Upper lobe of left lung (tissue), 4 donors: ENCODE results near the gene RAI1.

ENCODE experiments used
- CTCF ChIP-seq, 6 experiments: fragments of 450-650 bp in 4 of 6; fragments of 200-600 bp in 2 of 6; sonication (generic) in 2 of 6; IDR thresholded peaks; one replicate each; pipeline ENCODE4 v1.5.1; 2016 to 2019; ENCODE audit warnings: antibody characterized with exemption in 6 of 6
- EP300 ChIP-seq, 4 donors: sonication (generic); formaldehyde crosslinking; IDR thresholded peaks; one replicate each; pipeline ENCODE4 v1.5.1; 2017; ENCODE audit warnings: antibody characterized with exemption in 4 of 4, control low read depth in 2 of 4
- POLR2A ChIP-seq, 4 donors: fragments of 450-650 bp; IDR thresholded peaks; one replicate each; pipeline ENCODE4 v1.5.1; 2016 to 2017; ENCODE audit warnings: antibody characterized with exemption in 4 of 4, mild to moderate bottlenecking in 2 of 4

- no peak for TF ChIP-seq CTCF (IDR thresholded peaks at IDR 0.05)
- TF ChIP-seq EP300 (IDR thresholded peaks at IDR 0.05) = no peak
- TF ChIP-seq POLR2A (IDR thresholded peaks at IDR 0.05) = no peak
Observed at GRCh38 chr17:17755715-17756114, 74.5 kb downstream of the RAI1 start.
